ENCODE results near the gene ZNF3. TPM values are rescaled to one million over a fixed set of nuclear protein-coding genes. Genes with fewer than 3 reads are reported as not detected.

Gene ZNF3
- total RNA-seq, 6 donors from 2014 or later, result 18.4 to 50.3 (median 22.8) TPM

DNA sequence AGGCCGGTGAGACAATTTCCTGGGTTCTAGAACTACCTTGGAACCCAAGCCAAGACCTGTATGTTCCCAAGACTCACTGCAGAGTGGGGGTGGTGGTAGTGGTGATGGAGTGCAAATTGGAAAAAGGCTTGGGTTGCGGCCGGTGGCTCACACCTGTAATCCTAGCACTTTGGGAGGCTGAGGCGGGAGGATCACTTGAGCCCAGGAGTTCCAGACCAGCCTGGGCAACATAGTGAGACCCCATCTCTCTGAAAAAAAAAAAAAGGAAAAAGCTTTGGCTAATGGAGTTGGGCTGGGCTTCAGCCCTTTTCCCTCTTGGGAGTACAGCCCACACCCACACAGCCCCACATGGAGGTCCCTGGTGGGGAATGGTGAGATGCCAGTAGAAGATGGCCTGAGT lies 24.0 kb upstream of the ZNF3 start:
- ATAC-seq (ENCODE audit: low FRiP score in 2 of 2), result no peak
- Histone ChIP-seq H3K4me3 (no peak overlapping the region), H3K4me1 (peaks cover 7 to 15% (median 9%) of the 10 kb centered on the region in 4 donors), H3K27ac (no peak overlapping the region), H3K36me3 (peaks cover 5 to 74% (median 56%) of the 10 kb centered on the region in 4 donors), H3K27me3 (no peaks in the 10 kb centered on the region), H3K9me3 (no peaks in the 10 kb centered on the region)
- DNase-seq, result no peak
- 96 to 100% methylated on average over 4 of the region's 4 CpGs for WGBS, 2 donors
- no peak for TF ChIP-seq POLR2AphosphoS5 (IDR thresholded peaks at IDR 0.05)
- TF ChIP-seq, protein P1, sequence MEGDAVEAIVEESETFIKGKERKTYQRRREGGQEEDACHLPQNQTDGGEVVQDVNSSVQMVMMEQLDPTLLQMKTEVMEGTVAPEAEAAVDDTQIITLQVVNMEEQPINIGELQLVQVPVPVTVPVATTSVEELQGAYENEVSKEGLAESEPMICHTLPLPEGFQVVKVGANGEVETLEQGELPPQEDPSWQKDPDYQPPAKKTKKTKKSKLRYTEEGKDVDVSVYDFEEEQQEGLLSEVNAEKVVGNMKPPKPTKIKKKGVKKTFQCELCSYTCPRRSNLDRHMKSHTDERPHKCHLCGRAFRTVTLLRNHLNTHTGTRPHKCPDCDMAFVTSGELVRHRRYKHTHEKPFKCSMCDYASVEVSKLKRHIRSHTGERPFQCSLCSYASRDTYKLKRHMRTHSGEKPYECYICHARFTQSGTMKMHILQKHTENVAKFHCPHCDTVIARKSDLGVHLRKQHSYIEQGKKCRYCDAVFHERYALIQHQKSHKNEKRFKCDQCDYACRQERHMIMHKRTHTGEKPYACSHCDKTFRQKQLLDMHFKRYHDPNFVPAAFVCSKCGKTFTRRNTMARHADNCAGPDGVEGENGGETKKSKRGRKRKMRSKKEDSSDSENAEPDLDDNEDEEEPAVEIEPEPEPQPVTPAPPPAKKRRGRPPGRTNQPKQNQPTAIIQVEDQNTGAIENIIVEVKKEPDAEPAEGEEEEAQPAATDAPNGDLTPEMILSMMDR (IDR thresholded peaks at IDR 0.05), result no peak
- TF ChIP-seq POLR2A (IDR thresholded peaks at IDR 0.05), result no peak
- no peak for TF ChIP-seq EP300 (IDR thresholded peaks at IDR 0.05)

DNA sequence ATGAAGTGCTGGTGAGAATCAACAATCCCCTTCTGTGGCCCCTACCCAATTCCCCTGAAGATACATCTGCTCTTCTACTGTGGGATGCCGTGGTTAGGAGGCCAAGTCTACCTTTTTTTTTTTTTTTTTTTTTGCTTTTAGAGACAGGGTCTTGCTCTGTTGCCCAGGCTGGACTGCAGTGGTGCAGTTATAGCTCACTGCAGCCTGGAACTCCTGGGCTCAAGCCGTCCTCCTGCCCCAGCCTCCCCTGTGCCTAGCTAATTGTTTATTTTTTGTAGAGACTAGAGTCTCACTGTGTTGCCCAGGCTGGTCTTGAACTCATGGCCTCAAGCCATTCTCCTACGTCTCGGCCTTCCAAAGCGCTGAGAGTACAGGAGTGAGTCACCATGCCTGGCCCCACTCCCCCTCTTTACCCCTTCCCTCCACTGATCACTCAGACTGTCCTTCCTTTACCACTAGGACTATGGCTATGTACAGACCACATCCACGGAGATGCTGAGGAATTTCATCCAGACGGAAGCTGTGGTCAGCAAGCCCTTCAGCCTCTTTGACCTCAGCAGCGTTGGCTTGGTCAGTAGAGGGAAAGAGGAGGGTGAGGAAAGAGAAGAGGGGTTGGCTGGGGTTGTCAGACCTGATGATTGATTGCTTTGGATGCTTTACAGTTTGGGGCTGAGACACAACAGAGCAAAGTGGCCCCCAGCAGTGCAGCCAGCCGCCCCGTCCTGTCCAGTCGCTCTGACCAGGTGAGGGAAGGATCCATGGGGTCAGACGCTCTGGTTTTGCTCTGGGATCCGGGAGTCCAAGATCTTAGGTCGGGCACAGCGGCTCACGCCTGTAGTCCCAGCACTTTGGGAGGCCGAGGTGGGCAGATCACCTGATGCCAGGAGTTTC lies 21.7 kb upstream of the ZNF3 start:
- no peak overlapping the region for H3K4me3 ChIP-seq
- no peak for TF ChIP-seq POLR2A (IDR thresholded peaks at IDR 0.05)
- TF ChIP-seq, protein P1 (IDR thresholded peaks at IDR 0.05), result no peak
- TF ChIP-seq EP300 (IDR thresholded peaks at IDR 0.05), result no peak
- TF ChIP-seq POLR2AphosphoS5 (IDR thresholded peaks at IDR 0.05), result no peak
- ATAC-seq (ENCODE audit: low FRiP score in 2 of 2) (no peak), DNase-seq (no peak)
- 91 to 92% methylated on average over 15 to 17 of the region's 17 CpGs for WGBS, 2 donors
- H3K27ac ChIP-seq, result peak overlapping the region in 1 of 4 donors; percentile 93
- H3K4me1 ChIP-seq, result peaks cover 19 to 30% (median 21%) of the 10 kb centered on the region in 4 donors
- no peaks in the 10 kb centered on the region for H3K27me3 ChIP-seq
- peaks cover 7 to 66% (median 53%) of the 10 kb centered on the region in 4 donors for H3K36me3 ChIP-seq
- no peaks in the 10 kb centered on the region for H3K9me3 ChIP-seq

DNA sequence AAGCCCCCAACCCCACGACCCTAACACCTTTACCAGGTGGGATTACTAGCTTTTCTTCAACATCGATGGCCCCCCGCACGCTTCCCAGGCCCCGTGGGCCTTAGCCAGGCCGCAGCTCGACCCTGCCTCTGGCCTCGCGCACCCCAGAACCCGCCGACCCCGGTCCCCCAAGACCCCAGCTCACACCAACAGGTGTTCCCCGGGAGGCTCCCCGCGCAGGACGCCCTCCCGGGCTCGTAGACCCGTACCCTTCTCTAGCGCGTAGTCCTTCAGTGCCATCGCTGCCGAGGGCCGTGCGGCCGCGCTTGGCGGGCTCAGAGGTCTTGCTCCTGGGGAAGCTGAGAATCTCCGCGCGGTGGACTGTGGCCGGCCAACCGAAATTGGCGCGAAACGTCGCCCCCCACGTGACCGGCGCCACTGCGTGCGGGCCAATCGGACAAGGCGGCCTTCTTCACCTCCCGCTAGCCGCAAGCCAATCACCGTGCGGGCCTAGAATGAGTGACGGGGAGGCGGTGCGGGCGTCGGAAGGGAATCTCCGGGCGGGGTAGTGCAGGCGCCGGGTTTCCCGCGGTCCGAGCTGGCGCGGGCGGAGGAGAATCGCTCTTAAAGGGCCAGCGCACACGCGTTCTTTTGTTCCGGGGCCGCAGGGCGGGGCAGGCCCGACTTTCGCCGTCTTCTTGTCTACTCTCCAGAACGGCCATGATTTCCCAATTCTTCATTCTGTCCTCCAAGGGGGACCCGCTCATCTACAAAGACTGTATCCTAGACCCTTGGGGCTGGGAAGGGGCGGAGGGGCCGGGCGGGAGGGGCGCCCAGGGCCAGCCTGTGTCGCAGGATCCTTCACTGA lies 19.7 kb upstream of the ZNF3 start, which contains the start of the genes AP4M1 and MCM7:
TSS of gene AP4M1 (plus strand) at position 628 of the 847 bp plus-strand sequence. CDS start at position 700, 72 bp downstream.
TSS of gene MCM7 (minus strand) at position 382 of the 847 bp plus-strand sequence. CDS start at position 279, 103 bp downstream.
- H3K27me3 ChIP-seq, result no peaks in the 10 kb centered on the region

DNA sequence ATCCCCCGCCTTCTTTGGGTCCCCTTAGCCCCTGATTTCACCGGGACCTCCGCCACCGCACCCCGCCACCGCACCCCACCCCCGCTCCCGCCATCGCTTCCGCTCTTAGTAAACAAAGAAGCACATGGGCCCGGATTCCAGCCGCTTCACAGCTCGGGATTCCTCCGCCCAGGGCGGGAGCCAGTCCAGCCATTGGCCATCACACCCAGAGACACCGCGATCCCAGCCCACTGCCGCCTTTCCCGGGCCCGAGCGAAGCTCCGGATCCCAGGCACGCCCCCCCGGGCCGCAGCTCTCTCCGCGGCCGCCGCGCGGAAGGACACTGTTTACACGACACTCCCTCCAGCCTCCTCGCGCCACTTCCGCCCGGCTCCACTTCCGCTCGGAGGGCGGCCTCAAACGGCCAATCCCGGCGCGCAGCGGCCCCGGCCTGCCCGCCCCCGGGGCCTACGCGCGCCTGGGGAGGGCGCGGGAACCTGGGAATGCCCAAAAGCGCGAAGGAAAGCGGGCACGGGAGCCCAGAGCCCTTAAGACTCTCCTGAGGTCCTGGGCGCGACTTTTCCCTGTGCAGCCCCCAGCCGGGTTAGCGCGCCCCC lies 19.0 kb upstream of the ZNF3 start:
- DNase-seq (peak; percentile 92 to 97), ATAC-seq (ENCODE audit: low FRiP score in 2 of 2) (peak; percentile 95 to 96)
- Histone ChIP-seq H3K9me3 (no peaks in the 10 kb centered on the region), H3K27ac (peak overlapping the region; percentile 93 to 99 (median 95)), H3K4me1 (peaks cover 19 to 30% (median 21%) of the 10 kb centered on the region in 4 donors), H3K4me3 (peak overlapping the region; percentile 75 to 100 (median 86)), H3K36me3 (peaks cover 29 to 66% (median 54%) of the 10 kb centered on the region in 4 donors), H3K27me3 (no peaks in the 10 kb centered on the region)
- TF ChIP-seq POLR2AphosphoS5 (IDR thresholded peaks at IDR 0.05) (peak; percentile 88), POLR2A (IDR thresholded peaks at IDR 0.05) (peak in 2 of 4 donors; percentile 57 to 61), EP300 (IDR thresholded peaks at IDR 0.05) (peak in 1 of 4 donors; percentile 55)
- TF ChIP-seq, protein P1 (IDR thresholded peaks at IDR 0.05), result peak in 3 of 6 experiments; percentile 25 to 33 (median 27)
- WGBS, 2 donors, result 0 to 1% methylated on average over 21 to 49 of the region's 61 CpGs

More for the DNA sequence above, 19.7 kb upstream of the ZNF3 start, which contains the start of the genes AP4M1 and MCM7:
- TF ChIP-seq POLR2A (IDR thresholded peaks at IDR 0.05) (peak in 1 of 4 donors; percentile 41), POLR2AphosphoS5 (IDR thresholded peaks at IDR 0.05) (peak; percentile 75 to 87), EP300 (IDR thresholded peaks at IDR 0.05) (no peak)
- TF ChIP-seq, protein P1 (IDR thresholded peaks at IDR 0.05), result no peak
- peak within 1 kb of the TSS; percentile 93 to 99 (median 95) for H3K27ac ChIP-seq
- peaks cover 19 to 30% (median 21%) of the 10 kb centered on the region in 4 donors for H3K4me1 ChIP-seq
- H3K36me3 ChIP-seq, result peaks cover 22 to 66% (median 54%) of the 10 kb centered on the region in 4 donors
- ATAC-seq (ENCODE audit: low FRiP score in 2 of 2) (peak; percentile 97 to 98), DNase-seq (peak; percentile 98 to 99)
- peak within 1 kb of the TSS; percentile 75 to 100 (median 86) for H3K4me3 ChIP-seq
- no peaks in the 10 kb centered on the region for H3K9me3 ChIP-seq
- 0% methylated on average over 34 to 37 of the region's 80 CpGs for WGBS, 2 donors
